Activated T-helper 1 cell treated with anti-CD3 and anti-CD28 coated beads, Interleukin-2, amount 50 U/mL, for 16 hours (primary cell): ENCODE measurements around the gene KRTAP10-7.
"Not testable (repeated sequence)": the region's sequence is repeated elsewhere in the genome, so short reads cannot be mapped to it uniquely, and the experiment has no call there.

ENCODE experiments used
- DNase-seq, 2 donors: peaks; one replicate each; pipeline ENCODE4 v3.0.0-alpha.2; 2020; ENCODE audit warnings: low read depth in 1 of 2, low spot score in 1 of 2

Gene KRTAP10-7

DNA sequence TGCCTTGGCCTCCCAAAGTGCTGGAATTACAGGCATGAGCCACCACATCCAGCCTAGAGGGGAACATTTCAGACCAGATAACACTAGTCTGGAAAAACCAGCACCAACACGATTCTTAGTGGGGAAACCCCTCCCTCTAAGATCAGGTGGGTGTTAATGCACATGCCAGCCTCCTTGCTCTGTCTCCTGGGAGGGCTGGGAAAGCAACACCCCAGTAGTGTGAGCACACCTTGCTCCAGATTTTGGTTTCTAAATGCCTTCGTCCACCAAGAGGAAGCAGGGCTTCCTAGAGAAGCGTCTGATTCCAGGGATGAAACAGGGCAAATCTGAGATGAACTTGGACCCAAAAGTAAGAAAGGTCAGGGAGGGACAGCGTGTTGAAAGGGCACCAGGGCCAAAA, 29.1 kb upstream of the KRTAP10-7 start:
- no peak for DNase-seq

- DNase-seq = no peak
Measured at GRCh38 chr21:44571844-44572782, 28.3 kb upstream of the KRTAP10-7 start.

GRCh38 chr21:44572959-44573583, 27.3 kb upstream of the KRTAP10-7 start:
- no peak for DNase-seq

DNA sequence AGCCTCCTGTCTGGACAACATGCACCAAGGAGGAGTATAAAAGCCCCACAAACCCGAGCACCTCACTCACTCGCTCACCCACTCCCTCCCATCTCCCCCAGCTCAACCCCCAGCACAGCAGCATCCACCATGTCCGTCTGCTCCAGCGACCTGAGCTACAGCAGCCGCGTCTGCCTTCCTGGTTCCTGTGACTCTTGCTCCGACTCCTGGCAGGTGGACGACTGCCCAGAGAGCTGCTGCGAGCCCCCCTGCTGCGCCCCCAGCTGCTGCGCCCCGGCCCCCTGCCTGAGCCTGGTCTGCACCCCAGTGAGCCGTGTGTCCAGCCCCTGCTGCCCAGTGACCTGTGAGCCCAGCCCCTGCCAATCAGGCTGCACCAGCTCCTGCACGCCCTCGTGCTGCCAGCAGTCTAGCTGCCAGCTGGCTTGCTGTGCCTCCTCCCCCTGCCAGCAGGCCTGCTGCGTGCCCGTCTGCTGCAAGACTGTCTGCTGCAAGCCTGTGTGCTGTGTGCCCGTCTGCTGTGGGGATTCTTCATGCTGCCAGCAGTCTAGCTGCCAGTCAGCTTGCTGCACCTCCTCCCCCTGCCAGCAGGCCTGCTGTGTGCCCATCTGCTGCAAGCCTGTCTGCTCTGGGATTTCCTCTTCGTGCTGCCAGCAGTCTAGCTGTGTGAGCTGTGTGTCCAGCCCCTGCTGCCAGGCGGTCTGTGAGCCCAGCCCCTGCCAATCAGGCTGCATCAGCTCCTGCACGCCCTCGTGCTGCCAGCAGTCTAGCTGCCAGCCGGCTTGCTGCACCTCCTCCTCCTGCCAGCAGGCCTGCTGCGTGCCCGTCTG, 26.6 kb upstream of the KRTAP10-7 start, which contains the start of gene KRTAP10-4:
KRTAP10-4 (plus strand) TSS at position 100 of the 827 bp plus-strand sequence; CDS start at position 130, 30 bp downstream.
- DNase-seq = not testable (repeated sequence)

GRCh38 chr21:44574457-44575306, 25.7 kb upstream of the KRTAP10-7 start:
- no peak for DNase-seq

DNA sequence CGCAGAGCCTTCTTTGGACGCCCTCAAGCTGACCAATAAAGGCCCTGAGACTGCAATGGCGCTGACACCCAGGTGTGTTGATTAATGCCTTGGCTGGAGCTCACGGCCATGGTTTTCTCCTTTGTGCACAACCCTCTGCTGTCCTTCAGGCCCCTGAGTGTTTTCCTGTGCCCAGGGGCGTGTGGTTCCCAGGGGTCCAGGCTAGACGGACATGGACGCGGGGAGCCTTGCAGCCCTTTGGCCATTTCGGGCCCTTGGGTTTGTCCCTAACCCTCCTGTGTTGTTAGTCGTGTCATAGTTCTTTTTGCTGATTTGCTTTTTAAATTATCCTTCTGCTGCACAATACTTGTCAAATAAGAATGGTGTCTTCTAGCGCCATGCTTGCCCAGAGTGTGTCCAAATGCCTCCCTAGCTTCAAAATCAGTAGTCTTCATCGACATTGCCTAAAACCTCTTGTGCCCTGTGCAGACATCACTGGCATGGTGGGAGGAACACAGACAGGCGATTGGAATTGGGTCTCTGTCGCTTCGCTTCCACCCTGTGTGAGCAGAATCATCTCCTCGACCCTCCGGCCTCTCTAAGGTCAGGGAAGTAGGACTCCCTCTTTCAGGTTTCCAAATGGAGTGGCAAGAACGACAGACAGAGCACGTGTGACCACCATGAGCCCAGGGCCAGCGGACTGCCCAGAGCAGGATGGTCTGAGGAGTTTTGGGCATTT, 24.9 kb upstream of the KRTAP10-7 start:
- no peak for DNase-seq

GRCh38 chr21:44576025-44576420, 24.4 kb upstream of the KRTAP10-7 start:
- no peak for DNase-seq

- no peak for DNase-seq
Measured at GRCh38 chr21:44578371-44579055, 21.9 kb upstream of the KRTAP10-7 start.

- DNase-seq = no peak
Measured at GRCh38 chr21:44579056-44579832, 21.2 kb upstream of the KRTAP10-7 start.

DNA sequence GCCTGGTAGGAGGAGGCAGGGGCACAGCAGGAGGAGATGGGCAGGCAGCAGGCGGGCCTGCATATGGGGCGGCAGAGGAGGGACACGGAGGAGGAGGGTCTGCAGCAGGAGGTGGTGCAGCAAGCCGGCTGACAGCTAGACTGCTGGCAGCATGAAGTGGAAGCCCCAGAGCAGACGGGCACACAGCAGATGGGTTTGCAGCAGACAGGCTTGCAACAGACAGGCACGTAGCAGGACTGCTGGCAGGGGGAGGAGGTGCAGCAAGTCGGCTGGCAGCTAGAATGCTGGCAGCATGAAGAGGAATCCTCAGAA, 20.6 kb upstream of the KRTAP10-7 start:
- DNase-seq = no peak

DNA sequence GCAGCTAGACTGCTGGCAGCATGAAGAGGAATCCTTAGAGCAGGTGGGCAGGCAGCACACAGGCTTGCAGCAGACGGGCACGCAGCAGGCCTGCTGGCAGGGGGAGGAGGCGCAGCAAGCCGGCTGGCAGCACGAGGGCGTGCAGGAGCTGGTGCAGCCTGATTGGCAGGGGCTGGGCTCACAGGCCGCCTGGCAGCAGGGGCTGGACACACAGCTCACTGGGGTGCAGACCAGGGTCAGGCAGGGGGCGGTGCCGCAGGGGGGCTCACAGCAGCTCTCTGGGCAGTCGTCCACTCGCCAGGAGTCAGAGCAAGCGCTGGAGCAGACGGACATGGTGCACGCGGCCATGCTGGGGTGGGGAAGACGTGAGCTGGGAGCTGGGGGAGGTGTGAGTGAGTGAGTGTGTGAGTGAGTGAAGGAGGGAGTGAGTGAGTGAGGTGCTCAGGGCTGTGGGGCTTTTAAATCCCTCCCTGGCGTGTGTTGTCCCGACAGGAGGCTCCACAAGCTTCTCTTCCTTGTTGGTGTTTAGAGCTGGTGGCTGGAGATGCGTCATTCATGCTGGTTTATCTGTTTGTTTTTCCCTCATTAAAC, 20.1 kb upstream of the KRTAP10-7 start, which contains the start of gene KRTAP10-5:
KRTAP10-5 (minus strand) TSS at position 374 of the 591 bp plus-strand sequence; CDS start at position 348, 26 bp downstream.
- not testable (repeated sequence) for DNase-seq

- DNase-seq = no peak
Measured at GRCh38 chr21:44581158-44581557, 19.2 kb upstream of the KRTAP10-7 start.

DNA sequence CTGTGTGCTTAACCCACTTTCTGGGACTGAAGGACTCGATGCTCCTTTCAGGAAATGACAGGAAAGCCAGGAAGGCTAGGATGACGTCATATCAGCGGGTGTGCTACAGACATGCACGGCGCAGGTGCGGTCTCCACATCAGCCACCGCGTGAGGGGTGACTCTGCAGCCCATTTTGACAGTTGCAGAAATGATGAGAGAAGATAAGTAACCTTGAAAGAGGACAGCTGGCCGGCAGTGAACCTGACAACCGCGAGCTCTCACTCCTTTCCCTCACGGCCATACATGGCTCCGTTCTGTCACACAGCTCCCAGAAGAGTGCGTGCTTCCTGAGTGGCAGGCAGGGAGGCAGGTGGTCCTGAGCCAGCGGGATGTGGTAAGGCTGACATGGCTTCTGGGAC, 18.3 kb upstream of the KRTAP10-7 start:
- no peak for DNase-seq

- no peak for DNase-seq
Measured at GRCh38 chr21:44583089-44583799, 17.2 kb upstream of the KRTAP10-7 start.

DNA sequence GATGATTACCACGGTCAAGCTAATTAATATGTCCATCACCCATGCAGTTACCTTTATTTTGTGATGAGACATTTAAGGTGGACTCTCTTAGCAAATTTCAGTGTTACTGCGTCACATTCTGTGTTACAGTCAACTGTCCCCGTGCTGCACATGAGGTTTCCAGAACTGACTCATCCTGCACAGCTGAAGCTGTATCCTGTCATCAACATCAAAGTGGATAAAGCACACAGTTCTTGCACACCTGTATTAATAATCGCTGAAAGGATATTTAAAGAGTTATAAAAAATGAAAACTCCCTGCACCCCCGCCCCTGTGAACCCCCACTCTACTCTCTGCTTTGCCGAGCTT, 16.6 kb upstream of the KRTAP10-7 start:
- DNase-seq = no peak

DNA sequence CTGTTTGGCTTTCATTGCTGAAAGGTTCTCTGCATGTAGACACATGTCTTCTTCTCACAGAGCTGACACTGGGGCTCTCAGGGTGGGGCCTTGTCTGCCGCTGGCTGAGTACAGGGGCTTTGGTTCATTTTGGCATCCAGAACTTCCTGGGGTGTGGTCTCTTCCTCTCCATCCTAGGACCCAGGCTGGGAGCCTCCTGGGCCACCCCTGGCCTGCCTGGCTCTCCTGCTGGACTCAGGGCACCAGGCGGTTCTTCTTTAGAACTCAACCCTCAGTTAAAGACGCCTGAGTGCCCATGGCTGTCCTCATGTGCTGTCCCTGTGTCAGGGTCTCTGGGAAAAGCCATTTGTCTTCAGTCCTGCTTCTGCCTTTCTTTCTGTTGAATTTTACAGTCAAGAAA, 14.5 kb upstream of the KRTAP10-7 start:
- DNase-seq = no peak

- DNase-seq = no peak
Measured at GRCh38 chr21:44589094-44589493, 11.3 kb upstream of the KRTAP10-7 start.
